Measurements from ENCODE around the gene RPL21.
"Not testable (repeated sequence)": the region's sequence is repeated elsewhere in the genome, so short reads cannot be mapped to it uniquely, and the experiment has no call there.

RPL21 gene

GRCh38 chr13:27259831-27260230, 8.5 kb downstream of the RPL21 start:
- DNase-seq = no peak

DNA sequence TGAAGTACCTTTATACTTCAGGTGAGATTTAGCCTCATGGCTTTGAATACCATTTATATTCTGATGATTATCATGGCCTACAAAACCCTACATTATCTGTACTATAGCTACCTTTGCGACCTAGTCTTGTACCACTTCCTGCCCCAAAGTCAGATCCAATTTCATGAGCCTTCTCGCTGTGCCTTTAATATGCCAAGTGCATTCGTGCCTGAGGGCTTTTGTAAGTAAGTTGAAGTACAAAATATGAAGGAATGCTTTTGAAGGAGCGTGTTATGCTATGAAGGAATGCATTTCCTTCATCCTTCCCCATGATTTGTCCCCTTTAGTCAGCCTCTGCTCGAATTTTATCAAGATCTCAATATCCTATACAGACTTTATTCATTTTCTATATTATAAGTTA, 10.0 kb downstream of the RPL21 start:
- DNase-seq = no peak

GRCh38 chr13:27263438-27263837, 12.1 kb downstream of the RPL21 start:
- no peak for DNase-seq

- no peak for DNase-seq
These were observed 12.8 kb downstream of the RPL21 start for GRCh38 chr13:27264181-27264580.

DNA sequence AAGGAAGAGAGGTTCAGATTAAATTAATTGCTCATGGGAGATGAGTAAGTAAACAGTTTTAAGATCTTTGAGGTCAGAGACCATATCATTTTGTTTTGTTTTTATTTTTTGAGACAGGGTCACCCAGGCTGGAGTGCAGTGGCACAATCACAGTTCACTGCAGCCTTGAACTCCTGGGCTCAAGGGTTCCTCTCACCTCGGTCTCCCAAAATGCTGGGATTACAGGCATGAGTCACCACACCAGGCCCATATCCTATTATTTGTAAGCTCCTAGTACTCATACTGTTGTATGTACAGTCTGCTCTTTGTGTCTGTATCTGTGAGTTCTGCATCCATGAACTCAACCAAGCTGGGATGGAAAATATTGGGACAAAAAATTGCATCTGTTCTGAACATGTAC, 13.3 kb downstream of the RPL21 start:
- DNase-seq = no peak

GRCh38 chr13:27266917-27267316, 15.6 kb downstream of the RPL21 start:
- no peak for DNase-seq

- DNase-seq = no peak
These were observed 16.2 kb downstream of the RPL21 start for GRCh38 chr13:27267596-27267995.

DNA sequence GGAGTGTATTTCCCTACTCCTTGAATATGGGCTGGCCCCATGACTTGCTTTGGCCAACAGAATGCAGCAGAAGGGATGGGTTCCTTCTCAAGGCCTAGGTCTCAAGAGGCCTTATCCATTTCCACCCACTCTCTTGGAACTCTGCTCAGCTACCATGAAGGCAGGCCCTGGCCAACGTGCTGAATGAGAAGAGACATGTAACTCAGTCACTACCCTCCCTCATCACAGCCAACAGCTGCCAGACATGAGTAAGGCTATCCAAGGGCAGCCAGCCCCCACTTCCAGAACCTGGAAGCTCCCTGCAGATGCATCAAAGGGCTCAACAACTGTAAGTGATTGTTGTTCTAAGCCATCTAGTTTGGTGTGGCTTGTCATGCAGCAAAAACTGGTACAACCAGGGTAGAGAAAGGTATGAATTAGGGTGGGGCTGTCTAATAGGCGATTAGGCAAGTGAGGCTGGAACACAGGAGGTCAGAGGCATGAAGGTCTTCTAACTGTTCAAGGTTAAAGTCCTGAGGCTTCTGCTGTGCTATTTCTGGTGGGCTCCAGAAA, 17.8 kb downstream of the RPL21 start:
- DNase-seq = no peak

DNA sequence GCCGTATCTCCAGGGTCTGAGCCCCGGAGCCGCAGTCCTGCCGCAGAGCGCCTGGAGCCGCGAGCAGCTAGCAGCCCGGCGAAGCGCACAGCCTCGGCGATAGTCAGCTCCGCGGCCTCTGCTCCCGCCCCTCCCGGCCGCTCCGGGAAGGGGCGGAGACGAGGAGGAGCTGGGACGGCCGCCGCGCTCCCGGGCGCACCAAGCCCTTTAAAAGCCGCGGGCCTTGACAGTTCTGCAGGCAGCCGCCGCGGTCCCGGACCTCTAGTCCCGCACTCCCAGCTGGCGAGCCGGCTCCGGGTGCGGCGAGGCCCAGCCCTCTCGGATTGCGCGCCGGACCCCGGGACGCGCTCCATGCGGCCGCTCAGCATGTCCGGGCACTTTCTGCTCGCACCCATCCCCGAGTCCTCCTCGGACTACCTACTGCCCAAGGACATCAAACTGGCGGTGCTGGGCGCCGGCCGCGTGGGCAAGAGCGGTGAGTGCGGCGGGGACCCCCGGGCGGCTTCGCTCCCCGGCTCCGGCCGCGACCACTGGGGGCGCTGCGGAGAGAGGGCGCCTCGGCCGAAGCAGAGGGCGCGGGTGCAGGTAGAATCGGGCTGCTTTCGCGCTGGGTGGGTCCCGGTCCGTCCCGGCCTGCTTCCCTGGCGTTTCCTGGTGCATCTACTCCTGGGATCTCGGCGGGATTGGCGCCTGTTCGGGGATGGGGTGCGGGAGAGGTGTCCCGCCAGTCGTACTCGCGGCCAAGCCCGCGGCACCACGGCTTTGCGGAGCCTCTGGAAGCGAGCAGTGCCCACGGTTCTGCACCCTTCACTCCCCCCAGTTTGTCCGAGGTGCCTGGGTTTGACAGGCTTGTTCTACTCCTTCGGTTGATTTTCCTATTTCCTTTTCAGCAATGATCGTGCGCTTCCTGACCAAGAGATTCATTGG, 19.5 kb downstream of the RPL21 start, which contains the start of gene RASL11A:
RASL11A (plus strand) TSS at position 237 of the 927 bp plus-strand sequence; CDS start at position 352, 115 bp downstream.
- no peak for DNase-seq

- DNase-seq = no peak
These were observed 20.3 kb downstream of the RPL21 start for GRCh38 chr13:27271570-27272096.

DNA sequence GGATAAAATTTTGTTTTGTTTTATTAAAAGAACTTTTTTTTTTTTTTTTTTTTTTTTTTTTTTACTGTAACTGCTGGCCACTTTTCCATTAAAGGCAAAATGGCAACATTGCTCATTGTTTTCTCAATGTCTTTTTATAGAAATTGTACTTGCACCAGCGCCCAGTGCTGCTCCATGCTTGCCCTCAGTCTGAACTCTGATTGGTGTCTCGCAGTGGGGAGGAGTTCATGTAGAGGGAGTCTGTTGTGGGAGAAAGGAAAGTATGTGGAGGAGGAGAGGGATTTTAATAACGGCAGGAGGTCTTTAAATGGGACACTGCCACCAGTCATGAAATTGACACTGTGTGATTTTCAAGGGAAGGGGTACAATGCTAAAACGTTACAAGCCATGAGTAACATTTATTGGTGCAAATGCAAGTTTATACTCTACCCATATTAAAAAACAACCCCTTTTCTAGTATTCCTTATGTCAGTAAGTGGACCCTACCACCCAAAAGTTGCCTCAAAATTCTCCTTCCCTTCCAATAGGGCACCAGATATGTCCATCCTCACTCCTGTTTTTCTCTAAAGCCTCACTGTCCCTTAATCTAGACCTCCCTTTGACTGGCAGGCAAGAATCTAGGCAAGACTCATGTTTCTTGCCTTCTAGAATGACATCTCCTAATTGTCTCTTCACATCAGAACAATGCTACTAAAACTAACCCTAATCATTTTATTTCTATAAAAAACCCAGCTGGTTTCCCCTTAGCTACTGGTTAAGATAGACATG, 22.5 kb downstream of the RPL21 start:
- DNase-seq = no peak

DNA sequence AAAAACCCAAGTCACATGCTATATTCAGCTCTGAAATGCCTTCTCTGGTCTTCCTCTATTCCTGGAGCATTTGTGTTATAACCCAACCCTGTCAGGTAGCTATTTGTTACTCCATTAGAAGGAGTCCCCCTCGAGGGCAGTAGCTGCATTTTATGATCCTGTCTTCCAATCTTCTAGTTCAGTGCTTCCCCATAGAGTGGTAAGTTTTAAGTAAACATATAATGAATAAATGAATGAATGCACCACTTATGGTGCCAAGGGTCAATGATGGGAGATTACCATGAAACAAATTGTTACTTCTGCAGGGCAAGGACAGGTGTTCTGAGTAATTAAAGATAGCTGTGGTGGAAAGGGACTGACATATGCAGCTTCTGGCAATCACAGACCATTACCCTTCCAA, 23.3 kb downstream of the RPL21 start:
- no peak for DNase-seq

- no peak for DNase-seq
These were observed 24.8 kb downstream of the RPL21 start for GRCh38 chr13:27276188-27276587.

- DNase-seq = no peak
These were observed 28.1 kb downstream of the RPL21 start for GRCh38 chr13:27279506-27279905.

- DNase-seq = no peak
These were observed 28.8 kb downstream of the RPL21 start for GRCh38 chr13:27280009-27280656.

DNA sequence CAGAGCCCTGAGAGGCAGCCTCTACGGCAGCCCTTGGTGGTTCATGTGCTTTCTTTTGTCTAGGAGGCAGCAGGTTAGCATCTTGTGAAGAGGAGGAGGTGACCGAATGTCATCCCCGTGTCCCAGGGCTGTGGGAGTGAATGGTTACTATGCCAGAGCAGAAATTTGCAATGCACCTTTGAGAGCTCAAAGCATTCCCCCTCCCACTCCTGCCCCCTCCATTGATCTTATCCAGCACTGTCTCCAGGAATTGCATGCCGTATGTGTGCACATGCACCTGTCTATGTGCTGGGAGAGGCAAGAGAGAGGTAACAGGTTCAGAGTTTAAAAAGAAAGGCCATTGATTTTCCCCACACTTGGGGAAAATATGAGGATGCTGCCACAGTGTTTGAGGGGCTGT, 29.5 kb downstream of the RPL21 start:
- DNase-seq = no peak

DNA sequence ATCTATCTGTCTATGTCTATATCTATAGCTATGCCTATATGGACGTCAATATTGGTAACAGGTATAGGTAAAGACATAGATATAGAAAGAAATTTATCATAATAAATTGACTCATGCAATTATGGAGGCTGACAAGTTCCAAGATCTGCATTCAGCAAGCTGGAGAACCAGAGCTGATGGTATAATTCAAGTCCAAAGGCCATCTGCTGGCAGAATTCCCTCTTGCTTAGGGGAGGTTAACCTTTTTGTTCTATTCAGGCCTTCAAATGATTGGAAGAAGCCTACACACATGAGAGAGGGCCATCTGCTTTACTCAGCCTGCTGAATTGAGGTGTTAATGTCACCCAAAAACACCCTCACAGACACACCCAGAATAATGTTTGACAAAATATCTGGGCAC, 30.1 kb downstream of the RPL21 start:
- no peak for DNase-seq

- no peak for DNase-seq
These were observed 32.6 kb downstream of the RPL21 start for GRCh38 chr13:27283906-27284493.

DNA sequence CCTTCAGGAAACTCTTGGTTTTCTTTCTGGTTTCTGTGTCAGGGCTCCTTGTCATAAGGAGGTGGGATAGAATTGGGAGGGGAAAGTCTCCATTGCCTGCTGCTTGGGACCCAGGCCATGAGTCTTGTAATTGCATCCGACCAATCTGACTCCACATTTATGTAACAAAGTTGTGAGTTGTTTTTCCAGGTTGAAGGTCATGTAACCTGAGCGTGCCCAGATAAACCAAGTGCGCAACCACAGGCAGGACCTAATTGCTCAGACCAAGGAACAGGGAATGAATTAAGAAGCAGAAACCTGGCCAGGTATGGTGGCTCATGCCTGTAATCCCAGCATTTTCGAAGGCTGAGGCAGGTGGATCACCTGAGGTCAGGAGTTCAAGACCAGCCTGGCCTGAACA, 37.0 kb downstream of the RPL21 start:
- DNase-seq = no peak

- DNase-seq = no peak
These were observed 37.8 kb downstream of the RPL21 start for GRCh38 chr13:27289011-27289665.

- DNase-seq = no peak
These were observed 39.4 kb downstream of the RPL21 start for GRCh38 chr13:27290715-27291114.

GRCh38 chr13:27291967-27292366, 40.6 kb downstream of the RPL21 start:
- DNase-seq = not testable (repeated sequence)
